C4-2B (cell line): ENCODE data around the gene GTPBP8.

Experiments used
- CTCF ChIP-seq: fragments of 450-650 bp; conservative IDR thresholded peaks from 2 replicates; pipeline ENCODE4 v1.5.1; 2017; ENCODE audit warnings: mild to moderate bottlenecking
- ZFX ChIP-seq: fragments of 450-650 bp; IDR thresholded peaks from 2 replicates; pipeline ENCODE4 v1.6.1; 2017

DNA sequence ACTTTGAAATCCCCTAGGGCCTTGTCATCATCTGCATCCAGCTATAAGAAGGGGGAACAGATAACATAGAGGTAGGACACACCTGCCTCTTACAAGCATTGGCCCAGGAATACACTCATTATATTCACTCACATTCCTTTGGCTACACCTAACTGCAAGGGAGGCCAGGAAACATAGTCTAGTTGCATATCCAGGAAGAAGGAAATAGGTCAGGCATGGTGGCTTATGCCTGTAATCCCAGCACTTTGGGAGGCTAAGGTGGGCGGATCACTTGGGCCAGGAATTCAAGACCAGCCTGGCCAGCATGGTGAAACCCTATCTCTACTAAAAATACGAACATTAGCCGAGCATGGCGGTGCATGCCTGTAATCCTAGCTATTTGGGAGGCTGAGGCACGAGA is 48.8 kb downstream of the GTPBP8 start:
- TF ChIP-seq CTCF (no peak), ZFX (no peak)
